Measurements from ENCODE around the gene CCNT1.
"Not testable (repeated sequence)": the region's sequence is repeated elsewhere in the genome, so short reads cannot be mapped to it uniquely, and the experiment has no call there.

The CCNT1 gene

DNA sequence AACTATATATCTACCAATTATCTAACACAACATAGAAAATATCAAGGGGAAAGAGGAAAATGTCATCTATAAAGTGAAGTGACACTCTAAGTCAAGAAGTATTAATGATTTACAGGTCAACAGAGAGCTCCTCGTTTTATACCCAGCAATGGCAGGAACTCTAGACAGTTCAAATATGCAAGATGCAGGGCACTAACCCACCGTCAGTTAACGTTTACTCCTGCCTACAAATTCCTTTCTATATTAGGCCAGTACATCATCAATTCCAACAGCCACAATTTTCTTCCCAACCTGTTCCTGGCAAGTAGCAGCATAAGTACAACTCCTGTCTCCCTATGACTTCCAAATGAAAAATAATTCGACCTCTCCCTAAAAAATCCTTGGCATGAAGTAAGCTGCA, 25.5 kb downstream of the CCNT1 start:
- DNase-seq, result no peak

GRCh38 chr12:48690436-48690835, 26.1 kb downstream of the CCNT1 start:
- DNase-seq, result no peak

- DNase-seq, result no peak
These were observed 27.7 kb downstream of the CCNT1 start for GRCh38 chr12:48688836-48689235.

DNA sequence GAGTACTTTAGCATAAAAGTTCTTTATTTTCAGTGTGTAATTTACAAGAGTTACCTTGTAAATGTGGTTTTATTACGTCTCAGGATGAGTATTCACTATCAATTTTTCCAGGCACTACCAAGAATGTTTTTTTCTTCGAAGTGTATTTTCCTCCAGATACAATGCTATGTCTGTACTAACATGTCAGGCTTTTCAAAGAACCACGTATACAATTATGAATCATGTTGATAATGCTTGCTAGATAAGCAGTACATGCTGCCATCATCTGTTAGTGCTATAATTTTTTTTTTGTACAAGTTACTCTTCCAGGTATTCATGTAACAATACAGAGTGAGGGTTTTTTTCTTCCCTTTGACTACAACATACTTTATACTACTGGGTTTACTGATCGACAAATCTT, 28.9 kb downstream of the CCNT1 start:
- DNase-seq, result no peak

GRCh38 chr12:48686615-48687334, 29.7 kb downstream of the CCNT1 start:
- DNase-seq, result no peak

- no peak for DNase-seq
These were observed 30.4 kb downstream of the CCNT1 start for GRCh38 chr12:48686037-48686595.

DNA sequence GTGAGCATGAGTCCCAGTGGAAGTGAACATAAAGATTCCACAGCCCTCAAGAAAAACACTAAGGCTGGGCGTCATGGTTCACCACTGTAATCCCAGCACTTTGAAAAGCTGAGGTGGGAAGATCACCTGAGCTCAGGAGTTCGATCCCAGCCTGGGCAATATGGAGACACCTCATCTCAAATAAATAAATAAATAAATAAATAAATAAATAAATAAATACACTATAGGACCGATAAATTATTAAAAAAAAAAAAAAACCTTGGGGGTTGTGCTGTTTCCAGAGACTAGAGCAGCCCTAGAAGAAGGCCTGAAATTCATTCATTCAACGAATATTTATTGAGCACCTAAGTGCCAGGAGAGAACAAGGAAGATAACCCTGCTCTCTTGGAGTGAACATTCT, 33.0 kb downstream of the CCNT1 start:
- no peak for DNase-seq

GRCh38 chr12:48682927-48683326, 33.6 kb downstream of the CCNT1 start:
- no peak for DNase-seq

DNA sequence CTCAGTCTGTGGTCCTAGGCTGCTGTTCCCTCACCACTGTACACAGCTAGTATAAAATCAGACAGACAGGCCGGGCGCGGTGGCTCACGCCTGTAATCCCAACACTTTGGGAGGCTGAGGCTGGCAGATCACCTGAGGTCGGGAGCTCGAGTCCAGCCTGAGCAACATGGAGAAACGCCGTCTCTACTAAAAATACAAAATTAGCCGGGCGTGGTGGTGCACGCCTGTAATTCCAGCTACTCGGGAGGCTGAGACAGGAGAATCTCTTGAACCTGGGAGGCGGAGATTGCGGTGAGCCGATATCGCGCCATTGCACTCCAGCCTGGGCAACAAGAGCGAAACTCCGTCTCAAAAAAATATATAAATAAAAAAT, 34.0 kb downstream of the CCNT1 start:
- not testable (repeated sequence) for DNase-seq

GRCh38 chr12:48681710-48682532, 34.6 kb downstream of the CCNT1 start, which contains the start of gene KANSL2:
Gene KANSL2, minus strand, starts transcription at chr12:48682238. Its CDS starts 606 bp downstream, at chr12:48681632.
- peak; percentile 100 for DNase-seq

GRCh38 chr12:48681399-48681709, 35.2 kb downstream of the CCNT1 start:
- no peak for DNase-seq

GRCh38 chr12:48680861-48681260, 35.6 kb downstream of the CCNT1 start:
- DNase-seq, result no peak

- no peak for DNase-seq
These were observed 37.8 kb downstream of the CCNT1 start for GRCh38 chr12:48678551-48679185.

DNA sequence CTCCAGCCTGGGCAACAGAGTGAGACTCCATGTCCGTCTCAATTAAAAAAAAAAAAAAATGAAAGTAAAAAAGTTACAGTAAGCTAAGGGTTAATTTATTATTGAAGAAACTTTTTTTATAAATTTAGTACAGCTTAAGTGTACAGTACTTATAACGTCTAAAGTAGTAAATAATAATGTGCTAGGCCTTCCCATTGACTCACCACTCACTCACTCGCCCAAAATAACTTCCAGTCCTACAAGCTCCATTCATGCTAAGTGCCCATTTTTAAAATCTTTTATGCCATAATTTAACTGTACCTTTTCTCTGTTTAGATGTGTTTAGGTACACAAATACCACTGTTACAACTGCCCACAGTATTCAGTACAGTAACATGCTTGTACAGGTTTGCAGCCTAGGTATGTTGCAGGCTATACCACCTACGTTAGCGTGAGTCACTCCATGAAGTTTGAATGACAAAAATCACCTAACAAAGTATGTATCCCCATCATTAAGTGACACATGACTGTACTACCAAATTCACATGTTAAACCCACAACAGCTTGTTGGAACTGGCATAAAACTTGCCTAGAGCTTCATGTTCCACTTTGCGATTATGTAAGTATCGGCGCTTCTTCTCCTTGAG, 45.2 kb downstream of the CCNT1 start:
- no peak for DNase-seq

- no peak for DNase-seq
These were observed 47.5 kb downstream of the CCNT1 start for GRCh38 chr12:48668996-48669395.

GRCh38 chr12:48659863-48660262, 56.6 kb downstream of the CCNT1 start:
- no peak for DNase-seq

DNA sequence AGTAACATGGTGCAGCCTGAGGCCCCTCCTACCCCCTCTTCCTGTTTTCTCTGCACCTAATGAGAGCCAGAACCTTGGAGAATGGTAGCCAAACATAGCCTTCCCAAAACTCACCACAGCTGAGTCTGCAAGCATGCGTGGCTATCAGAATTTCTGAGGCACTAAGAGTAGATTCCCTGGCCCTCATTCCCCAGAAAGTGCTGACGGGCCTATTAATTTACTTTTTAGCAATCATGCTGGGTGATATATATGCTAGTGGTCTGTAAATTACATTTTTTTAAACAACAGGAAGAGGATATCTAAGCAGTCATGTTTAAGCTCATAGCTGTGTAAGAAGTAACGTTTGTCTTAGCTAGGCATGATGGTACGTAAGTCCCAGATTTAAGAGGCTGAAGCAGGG, 64.8 kb downstream of the CCNT1 start:
- DNase-seq, result no peak

GRCh38 chr12:48645354-48645753, 71.2 kb downstream of the CCNT1 start:
- DNase-seq, result not testable (repeated sequence)

GRCh38 chr12:48643011-48643410, 73.5 kb downstream of the CCNT1 start:
- DNase-seq, result no peak

DNA sequence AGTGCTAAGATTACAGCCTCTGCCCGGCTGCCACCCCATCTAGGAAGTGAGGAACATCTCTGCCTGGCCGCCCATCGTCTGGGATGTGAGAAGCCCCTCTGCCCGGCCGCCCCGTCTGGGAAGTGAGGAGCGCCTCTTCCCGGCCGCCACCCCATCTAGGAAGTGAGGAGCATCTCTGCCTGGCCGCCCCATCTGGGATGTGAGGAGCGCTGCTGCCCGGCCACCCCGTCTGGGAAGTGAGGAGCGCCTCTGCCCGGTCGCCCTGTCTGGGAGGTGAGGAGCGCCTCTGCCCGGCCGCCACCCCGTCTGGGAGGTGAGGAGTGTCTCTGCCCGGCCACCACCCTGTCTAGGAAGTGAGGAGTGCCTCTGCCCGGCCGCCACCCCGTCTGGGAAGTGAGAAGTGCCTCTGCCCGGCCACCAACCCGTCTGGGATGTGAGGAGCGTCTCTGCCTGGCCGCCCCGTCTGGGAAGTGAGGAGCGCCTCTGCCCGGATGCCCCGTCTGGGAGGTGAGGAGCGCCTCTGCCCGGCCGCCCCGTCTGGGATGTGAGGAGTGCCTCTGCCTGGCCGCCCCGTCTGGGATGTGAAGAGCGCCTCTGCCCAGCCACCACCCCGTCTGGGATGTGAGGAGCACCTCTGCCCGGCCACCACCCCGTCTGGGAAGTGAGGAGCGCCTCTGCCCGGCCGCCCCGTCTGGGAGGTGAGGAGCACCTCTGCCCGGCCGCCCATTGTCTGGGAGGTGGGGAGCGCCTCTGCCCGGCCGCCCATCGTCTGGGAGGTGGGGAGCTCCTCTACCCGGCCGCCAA, 74.6 kb downstream of the CCNT1 start:
- DNase-seq, result not testable (repeated sequence)

GRCh38 chr12:48640854-48641253, 75.7 kb downstream of the CCNT1 start:
- DNase-seq, result no peak

GRCh38 chr12:48640428-48640827, 76.1 kb downstream of the CCNT1 start:
- DNase-seq, result no peak

All from islet precursor cell (in vitro differentiated cells).